CD4-positive, alpha-beta T cell treated with Interleukin-15 for 1 hour (primary cell): ENCODE data around the gene TAS2R42.
A peak's percentile ranks its signal among the peaks of the same experiment; 100 is the strongest.

Source experiments
- DNase-seq: peaks from one replicate; pipeline ENCODE4 v3.0.0-alpha.2; 2020

TAS2R42 gene, protein sequence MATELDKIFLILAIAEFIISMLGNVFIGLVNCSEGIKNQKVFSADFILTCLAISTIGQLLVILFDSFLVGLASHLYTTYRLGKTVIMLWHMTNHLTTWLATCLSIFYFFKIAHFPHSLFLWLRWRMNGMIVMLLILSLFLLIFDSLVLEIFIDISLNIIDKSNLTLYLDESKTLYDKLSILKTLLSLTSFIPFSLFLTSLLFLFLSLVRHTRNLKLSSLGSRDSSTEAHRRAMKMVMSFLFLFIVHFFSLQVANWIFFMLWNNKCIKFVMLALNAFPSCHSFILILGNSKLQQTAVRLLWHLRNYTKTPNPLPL

DNA sequence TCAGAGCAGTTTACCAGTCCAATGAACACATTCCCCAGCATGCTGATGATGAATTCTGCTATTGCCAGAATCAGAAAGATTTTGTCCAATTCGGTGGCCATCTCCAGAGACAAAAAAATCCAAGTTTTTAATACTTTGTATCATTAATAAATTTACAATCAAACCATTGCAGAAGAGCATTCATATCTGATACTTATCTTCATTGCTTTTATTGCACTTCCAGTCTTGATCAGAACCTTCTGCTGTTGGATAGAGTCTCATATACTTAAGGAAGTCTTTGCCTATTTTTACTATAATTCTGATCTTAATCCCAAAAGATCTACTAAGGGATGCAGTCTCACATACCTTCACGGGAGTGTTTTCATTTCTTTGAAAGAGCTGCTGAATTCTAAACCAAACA, at the start of gene TAS2R42:
Gene TAS2R42 (minus strand): TSS at position 101 of the 400 bp plus-strand sequence. CDS start 0 bp downstream, at position 101.
- no peak for DNase-seq

DNA sequence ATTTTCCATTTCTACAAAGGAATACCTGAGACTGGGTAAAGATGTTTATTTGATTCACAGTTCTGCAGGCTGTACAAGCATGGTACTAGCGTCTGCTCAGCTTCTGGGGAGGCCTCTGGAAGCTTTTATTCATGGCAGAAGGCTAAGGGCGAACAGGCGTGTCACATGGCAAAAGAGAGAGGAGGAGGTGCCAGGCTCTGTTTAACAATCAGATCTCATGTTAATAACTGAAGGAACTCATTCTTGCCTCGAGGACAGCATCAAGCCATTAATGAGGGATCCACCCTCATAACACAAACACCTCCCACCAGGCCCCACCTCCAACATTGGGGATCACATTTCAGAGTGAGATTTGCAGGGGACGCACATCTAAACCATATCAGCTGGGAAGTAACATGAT, 46.8 kb upstream of the TAS2R42 start:
- no peak for DNase-seq

DNA sequence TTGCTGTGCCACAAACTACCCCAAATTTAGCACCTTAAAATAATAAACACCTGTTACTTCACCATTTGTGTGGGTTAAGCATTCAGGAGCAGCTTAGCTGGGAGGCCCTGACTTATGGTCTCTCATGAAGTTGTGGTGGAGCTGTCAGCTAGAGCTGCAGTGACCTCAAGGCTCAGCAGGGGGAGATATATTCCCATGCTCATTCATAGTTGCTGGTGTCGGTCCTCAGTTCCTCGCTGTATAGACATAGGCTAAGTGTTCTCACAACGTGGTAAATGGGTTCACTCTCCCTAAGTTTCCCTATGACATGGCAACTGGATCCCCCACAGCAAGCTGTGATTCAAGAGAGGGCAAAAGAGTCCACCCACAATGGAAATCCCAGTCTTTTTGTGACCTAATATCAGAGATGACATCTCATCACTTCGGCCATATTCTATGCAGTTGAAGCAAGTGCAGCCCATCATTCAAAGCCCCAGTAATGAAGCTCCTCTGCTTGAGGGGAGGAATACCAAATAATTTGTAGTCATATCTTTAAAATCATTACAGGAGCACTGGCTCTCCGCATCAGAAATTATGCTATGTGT, 41.7 kb upstream of the TAS2R42 start:
- no peak for DNase-seq

DNA sequence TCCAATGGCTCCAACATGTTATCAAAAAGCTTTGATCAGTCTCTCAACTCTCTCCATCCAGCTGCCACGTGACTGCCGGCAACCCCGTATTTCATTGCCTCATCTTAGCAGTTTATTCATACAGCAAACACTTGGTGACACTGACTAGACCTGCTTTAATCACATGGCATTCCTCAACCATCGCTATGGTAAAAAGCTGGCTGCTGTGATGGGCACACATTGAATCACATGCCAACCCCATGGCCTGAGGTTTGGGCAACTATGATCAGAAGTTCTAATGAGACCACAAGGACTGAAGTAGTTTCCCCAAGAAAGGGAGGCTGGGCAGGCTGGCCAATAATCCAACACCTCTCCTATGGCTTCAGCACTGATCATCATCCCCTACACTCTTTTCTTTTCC, 40.6 kb upstream of the TAS2R42 start:
- no peak for DNase-seq

DNA sequence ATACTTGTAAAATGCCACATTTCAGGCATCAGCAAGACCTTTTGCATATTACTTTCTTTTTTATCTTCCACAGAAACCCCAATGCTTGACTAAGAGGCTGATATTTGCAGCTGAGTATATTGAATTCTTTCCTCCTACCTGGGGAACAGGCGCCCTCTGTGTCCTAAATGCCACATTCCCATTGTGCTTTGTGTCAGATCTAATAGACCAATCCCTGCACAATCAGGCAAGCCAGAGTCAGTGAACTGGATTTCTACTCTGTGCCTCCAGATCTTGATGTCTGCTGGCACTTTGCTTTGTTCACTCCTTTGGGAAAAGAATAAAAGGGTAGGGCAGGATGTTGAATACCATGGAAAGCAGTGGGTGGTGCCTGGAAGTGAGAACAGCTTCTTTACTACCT, 22.4 kb upstream of the TAS2R42 start:
- DNase-seq: no peak

DNA sequence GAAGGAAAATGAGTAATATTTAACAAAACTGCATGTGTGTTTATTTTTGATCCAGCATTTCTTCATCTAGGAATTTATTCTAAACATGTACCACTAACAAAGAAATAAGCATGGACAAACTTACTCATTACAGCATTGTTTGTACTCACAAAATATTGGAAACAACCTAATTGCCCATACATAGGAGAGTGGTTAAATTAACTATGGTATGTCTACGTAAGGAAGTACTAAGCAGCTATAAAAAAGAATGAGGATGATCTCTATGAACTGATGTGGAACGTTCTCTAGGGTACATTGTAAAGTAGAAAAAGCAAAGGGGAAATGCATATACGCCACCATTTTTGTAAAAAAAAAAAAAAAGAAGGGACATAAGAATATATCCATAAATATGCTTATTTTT, 17.4 kb upstream of the TAS2R42 start:
- no peak for DNase-seq

DNA sequence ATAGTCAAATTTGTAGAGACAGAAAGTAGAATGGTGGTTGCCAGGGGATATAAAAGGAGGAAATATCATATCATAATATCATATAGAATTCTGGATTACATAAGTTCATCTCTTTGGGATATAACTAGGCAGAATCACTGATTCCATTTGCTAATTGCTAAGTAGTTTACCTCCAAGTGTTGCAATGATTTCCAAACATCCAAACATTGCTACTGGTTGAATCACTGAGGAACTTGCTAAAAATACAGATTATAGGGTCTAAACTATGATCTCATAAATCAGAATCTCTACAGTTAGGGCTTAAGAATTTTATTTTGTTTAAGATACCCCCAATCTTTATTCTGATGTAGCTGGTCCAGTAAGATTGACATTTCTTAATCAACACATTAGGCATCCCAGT, 16.1 kb upstream of the TAS2R42 start:
- DNase-seq: no peak

DNA sequence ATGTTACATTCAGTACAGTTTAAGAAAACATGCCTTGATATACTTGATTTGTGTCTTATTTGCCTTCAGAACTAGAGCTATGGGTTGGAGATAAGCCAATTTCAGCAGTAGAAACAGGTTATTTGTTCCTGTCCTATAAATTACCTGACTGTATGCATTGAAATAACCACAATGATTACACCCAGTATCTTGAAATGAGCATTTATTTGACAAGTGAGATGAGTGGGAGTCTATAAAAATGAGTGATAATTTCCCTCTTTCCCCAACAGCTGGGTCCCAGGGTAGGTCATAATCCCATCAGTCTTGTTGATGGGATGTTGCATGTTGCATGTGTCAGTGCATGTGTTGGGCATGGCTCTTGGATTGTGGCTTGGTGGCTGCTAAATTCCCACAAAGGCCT, 3.7 kb downstream of the TAS2R42 start:
- no peak for DNase-seq

DNA sequence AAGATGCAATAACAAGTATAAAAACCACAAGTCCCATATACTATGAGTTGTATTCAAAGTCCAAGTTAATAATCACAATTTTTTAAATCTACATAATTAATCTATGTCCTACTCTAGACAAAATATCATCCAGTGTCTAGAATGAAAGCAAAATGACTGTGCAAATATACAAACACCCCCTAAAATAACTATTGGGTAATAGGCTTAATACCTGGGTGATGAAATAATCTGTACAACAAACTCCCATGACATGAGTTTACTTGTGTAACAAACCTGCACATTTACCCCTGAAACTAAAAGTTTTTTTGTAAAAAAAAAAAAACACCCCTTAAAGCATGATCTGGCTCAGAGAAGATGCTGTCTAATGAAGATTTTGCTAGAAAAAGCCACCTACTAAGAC, 4.2 kb downstream of the TAS2R42 start:
- DNase-seq: no peak

DNA sequence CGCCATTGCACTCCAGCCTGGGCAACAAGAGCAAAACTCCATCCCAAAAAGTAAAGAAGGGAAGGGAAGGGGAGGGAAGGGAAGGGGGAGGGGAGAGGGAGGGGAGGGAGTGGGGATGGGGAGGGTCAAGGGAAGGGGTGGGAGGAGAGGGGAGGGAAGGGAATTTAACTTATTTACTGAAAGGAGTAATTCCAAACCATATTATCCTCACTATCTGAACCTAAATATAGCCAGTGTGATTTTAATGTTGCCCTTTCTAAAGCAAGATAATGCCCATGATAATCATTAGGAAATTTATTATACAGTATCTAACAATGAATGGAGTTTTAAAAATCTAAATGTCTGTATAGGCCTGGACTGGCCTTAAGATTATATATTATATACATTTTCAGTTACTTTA, 8.5 kb downstream of the TAS2R42 start:
- no peak for DNase-seq

DNA sequence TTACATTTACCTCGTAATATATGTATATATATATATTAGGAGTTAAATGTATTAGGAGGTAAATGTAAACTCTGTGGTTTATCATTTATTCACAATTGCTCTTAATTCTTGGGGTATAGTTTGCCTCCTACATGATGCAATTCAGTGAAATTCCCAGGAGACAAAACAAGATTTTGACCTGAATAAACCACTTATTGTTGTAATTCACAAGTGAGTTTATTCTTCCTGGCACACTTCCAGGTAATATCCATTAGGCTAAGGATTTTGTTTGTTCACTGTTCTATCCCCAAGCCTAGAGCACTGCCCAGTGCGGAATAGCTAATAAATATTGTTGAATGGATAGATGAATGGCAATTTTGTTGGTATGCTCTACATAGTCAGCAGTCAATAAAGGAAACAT, 12.7 kb downstream of the TAS2R42 start:
- no peak for DNase-seq

DNA sequence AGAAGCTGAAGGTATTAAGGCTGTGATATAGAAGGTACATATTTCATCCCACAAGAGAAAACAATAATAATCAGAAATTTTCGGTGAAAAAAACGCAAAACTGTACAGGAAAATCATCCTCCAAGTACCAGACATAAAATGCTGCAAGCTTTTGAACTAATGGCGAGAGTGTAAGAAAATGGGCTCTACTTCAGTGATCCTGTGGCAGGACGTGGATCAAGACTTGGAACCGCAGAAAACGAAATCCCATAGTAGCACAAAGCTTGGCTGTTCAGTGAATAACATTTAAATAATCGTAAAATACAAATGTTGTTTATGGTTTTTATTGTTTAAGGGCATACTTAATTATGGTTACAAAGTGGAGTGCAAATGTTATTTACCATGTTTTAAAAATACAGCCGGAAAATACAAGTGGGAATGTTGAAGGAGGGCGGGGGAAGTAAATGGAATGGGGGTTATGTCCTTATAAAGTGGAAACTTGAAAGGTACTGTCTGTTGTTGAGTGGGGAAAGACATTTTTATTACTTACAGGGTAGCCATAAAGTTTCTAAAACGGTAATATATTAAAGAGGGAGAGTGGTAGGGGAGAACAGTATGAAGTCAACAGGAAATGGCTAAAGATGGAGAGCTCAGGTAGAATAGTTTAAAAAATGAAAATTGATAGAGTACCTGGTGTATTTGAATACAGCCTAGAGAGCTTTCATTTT, 14.6 kb downstream of the TAS2R42 start:
- no peak for DNase-seq

DNA sequence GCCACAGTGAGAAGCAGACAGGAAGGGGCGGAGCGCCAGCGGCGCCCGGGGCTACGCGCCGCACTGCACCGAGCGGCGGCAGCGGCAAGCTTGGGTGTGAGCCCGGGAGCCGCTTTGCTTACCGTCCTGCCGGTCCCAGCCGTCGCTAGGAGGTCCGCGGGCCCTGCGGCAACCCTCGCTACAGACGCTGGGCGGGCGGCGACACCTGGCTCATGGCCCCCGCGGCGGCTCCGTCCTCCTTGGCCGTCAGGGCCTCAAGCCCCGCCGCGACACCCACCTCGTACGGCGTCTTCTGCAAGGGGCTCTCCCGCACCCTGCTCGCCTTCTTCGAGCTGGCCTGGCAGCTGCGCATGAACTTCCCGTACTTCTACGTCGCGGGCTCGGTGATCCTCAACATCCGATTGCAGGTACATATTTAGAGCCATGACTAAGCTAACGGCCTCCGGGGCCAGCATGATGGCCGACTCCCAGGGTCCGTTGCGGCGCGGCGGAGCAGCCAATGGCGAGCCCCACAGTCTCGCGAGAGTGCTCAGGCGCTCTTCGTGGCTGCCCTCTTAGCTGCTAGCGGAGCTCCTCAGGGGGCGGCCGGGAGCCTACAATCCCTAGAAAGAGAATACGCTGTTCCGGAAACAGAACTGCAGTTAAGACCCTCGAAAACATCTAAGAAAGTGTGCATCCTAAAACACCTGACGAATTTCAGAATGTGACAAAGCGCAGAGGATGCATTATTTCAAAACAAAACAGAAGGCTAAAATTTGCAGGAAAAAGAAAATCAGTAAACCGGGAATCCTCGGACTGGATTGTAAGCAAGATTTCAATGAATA, 15.4 kb downstream of the TAS2R42 start, which contains the start of gene SMIM10L1:
Gene SMIM10L1 (plus strand): TSS at position 50 of the 824 bp plus-strand sequence. CDS start 163 bp downstream, at position 213.
- peak; percentile 91 for DNase-seq

DNA sequence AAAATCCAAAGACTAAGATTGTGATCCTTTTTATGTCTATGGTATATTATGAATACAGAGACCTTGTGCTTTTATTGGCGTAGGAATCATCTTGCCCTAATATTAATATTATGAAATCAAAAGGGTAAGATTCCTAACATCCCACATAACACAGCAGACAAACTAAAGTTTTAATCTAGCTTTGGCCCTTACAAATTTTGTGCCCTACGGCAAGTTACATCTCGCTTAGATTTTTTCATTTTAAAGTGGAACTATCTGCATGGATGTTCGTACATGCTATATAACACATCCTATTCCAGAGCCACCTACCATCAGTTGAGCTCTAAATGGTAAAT, 16.0 kb downstream of the TAS2R42 start:
- no peak for DNase-seq

DNA sequence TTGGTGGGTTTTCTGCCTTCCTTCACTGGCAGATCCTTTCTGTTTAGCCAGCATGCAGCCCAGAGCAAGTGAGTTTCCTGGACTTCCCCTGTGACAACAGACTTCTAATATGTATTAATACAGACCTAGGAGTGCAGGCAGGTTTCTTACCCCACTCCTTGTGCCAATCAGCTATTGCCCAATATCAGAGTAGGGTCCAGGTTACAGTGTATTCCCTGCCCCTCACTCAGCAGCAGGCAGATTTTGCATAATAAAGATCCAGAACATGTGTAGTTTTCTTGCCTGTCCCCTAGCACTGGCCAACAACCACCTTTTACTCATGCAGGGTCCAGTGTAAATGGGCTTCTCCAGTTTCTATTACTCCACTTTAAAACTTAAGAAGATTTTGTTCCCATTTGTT, 20.4 kb downstream of the TAS2R42 start:
- DNase-seq: no peak

DNA sequence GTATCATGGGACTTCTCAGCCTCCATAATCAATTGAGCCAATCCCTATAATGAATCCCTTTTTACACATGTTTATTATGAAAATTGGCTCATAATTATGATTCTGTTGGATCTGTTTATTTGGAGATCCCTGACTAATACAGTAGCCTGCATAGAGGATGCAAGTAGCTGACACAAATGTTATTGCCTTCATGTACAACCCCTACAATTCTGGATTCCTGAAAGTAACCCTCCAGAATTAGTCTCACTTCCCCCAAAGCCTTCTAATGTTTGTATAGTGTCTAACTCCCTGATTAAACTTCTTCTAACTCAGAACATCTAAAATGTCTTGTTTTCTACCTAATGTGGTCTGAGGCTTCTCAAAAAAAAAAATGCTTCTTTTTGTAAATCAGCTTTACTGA, 22.4 kb downstream of the TAS2R42 start:
- DNase-seq: no peak

DNA sequence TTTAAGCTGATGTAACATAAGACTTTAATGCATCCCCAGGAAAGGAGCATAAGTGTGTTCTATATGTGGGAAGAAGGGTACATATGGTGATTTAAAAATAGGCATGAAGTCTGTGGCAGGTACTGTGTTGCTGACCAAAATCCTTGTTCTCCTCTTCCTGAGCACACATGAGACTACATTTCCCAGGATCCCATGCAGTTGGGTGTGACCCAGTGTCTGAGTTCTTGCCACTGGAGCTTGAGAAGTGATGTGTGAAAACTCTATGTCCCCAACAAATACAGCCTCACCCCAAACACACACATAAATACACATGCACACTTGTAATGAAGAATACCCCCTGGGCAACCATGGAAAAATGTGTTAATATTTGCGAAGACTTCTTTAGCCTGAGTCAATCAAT, 24.2 kb downstream of the TAS2R42 start:
- no peak for DNase-seq

DNA sequence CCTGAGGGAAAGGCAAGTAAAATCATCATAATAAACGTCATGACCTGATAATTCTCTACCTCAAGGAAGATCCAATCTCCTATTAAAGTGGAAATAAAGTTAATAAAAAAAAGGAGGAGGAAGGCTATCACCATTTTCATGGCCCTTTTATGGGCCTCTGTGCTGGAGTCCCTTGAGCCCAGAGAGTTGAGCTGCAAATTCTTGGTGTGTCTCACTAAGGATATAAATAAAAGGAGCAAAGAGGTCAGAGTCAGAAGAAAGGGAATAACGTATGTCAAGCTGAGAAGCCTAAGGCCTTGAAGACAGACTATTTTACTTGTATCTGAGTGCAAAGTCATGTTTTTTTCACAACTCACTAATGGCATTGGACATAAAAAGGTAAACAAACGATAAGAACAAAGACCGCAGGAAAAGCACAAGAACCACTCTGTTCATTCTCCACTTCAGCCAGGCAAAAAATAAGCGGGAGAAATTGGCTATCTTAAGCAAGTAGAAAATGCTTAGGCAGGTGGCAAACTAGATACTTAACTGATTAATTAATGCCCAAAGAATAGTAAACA, 27.8 kb downstream of the TAS2R42 start:
- DNase-seq: no peak

DNA sequence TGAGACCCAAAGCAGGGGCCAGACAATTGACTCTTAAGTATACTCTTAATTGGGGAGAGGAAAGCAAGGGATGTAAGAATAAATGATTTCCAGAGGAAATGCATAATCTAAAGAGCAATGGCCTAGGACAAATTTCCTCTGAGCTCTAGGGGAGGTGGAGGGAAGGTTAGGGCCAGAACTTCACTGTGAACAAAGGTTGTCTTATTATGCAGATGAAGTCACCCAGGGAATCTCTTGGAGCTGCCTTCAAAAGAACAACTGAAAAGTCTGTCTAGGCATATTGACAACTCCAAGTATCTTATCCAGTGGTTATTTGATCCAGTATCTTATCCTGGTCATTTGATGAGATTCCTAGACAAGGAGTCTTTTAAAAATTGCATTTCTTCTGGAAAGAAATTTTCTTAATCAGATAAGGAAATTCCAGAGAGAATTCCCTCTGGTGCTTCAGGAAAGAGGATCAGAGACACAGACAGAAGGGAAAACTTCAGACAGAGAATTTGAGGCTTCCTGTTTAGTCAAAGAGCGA, 32.3 kb downstream of the TAS2R42 start:
- no peak for DNase-seq

DNA sequence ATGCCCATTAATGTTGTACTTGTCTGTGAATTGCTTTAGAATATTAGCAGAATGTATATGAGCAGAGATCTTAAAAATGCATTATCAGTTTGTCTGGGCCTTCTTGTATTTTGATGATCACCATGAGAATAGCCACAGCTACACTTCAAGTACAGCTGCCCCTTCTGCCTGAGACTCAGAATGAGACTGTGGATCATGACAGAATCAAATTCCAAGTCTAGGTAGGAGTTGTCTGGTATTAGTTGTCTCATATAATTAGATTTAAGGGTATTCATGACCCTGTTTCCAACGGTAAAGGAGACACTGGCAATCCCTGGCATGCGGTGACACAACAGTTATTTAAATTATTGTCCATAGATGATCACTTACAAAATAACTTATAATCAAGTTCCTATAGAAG, 34.0 kb downstream of the TAS2R42 start:
- DNase-seq: no peak

DNA sequence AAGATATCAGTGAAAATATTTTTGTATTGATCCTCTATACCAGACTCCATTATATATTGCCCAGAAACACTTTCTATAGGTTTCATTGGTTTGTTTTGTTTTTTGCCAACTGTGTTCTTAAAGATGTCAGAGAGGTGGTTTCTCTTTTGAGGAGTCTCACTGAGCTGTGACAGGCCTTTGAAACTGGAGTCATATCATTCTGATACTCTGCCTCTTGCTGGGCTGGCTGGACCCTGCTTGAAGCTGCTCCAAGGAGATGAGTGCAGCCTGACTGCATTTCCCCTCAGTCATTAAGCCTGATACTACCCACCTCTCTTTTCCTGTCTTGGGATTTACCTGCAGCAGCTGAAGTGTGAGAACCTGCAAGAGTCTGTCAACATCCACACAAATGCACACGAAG, 35.9 kb downstream of the TAS2R42 start:
- no peak for DNase-seq

DNA sequence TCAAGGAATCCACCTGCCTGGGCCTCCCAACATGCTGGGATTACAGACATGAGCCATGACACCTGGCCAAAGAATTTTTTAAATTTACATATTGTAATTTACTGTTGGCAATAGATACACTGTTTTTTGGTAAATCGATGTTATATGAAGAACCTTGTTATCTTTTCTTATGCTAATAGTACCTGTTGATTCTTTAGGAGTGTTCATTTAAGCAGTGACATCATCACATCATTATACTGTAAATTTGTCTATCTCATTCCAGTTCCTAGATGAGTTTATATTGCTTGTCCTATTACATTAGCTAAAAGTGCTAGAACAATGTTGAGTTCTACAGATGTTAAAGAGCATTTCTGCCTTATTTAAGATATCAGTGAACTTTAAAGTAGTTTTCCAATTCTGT, 39.3 kb downstream of the TAS2R42 start:
- no peak for DNase-seq

DNA sequence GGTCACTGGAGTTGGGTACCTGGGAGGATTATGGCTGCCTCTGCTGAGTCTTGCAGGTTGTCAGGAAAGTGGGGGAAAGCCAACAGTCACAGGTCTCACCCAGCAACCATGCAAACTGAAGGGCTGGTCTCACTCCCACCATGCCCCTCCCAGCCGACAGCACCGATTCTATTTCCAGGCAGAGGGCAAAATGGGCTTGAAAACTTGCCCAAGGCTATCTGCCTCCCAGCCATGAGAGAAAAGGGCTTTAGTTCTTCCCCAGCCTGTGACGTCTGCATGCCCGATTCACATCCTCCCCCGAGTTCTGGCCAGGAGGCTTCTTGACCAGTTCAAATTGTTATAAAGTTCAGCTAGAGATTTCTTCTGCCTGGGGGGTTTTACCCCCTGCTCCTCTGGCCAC, 42.4 kb downstream of the TAS2R42 start:
- no peak for DNase-seq
